GM18499 (cell line): ENCODE results near the gene COL15A1.

ENCODE experiments used
- ATAC-seq: cut with Tn5 transposase; IDR thresholded peaks from one replicate; pipeline ENCODE4 v1.9.1; 2021; ENCODE audit warnings: moderate number of reproducible peaks; ENCODE audit not compliant: insufficient read depth, unreplicated experiment

COL15A1 gene

DNA sequence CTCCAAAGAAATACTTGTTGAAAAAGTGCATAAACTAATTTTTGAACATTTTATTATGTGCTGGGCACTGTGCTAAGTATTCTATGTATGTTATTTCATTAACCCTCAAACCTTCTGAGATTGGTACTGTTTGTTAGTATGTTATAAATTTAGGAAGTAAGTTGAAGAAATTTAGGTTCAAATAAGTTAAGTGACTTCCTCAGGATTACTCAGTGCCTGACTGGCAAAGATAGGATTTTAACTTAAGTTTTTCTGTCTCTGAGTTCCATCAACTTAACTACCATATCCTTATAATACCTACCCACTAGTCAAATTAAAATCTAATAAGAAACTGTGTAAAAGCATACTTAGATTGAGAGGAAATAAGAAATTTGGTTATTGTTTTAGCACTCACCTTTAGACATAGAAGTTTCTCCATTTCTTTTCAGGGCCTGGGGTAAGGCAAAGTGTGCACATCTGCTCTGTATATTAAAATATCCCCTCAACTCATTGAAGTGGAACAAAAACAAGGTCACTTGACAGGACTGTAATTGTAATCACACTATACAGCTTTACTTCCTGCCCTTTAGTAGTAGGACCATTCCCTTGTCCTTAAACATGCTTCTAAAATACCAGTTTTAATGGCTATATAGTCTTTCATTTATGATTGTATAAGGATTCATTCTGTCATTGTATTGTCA is 176.4 kb downstream of the COL15A1 start:
- ATAC-seq, result no peak
